ENCODE measurements around the gene SPAG9.
A peak's percentile ranks its signal among the peaks of the same experiment; 100 is the strongest.

SPAG9 gene

GRCh38 chr17:51035431-51035830, 85.2 kb downstream of the SPAG9 start:
- Histone ChIP-seq H3K27ac (ENCODE audit: low read depth, low read length) (peak overlapping the region; percentile 12; the same call in 1 of the 2 replicates), H3K36me3 (ENCODE audit: control insufficient read depth, low read length) (peaks cover 23% of the 10 kb centered on the region), H3F3A (ENCODE audit: control insufficient read depth, insufficient read depth) (peaks cover 10% of the 10 kb centered on the region), H3K4me3 (ENCODE audit: low read length) (peak overlapping the region; percentile 5; the same call in 1 of the 2 replicates), H3K79me2 (ENCODE audit: control insufficient read depth, low read length) (no peaks in the 10 kb centered on the region), H3K9me2 (replicated peaks; ENCODE audit: control insufficient read depth, low read length) (no peaks in the 10 kb centered on the region), H3K4me2 (ENCODE audit: low read length) (peak overlapping the region; percentile 20), H3K4me1 (ENCODE audit: control insufficient read depth, low read length) (peaks cover 29% of the 10 kb centered on the region), H3K9me3 (ENCODE audit: control insufficient read depth, insufficient read depth, low read length) (no peaks in the 10 kb centered on the region), H3K27me3 (ENCODE audit: control insufficient read depth, low read length) (no peaks in the 10 kb centered on the region), H4K20me1 (ENCODE audit: control insufficient read depth, insufficient read depth, low read depth, low read length) (no peaks in the 10 kb centered on the region)
- TF ChIP-seq EZH2phosphoT487 (IDR thresholded peaks at IDR 0.05; ENCODE audit: borderline replicate concordance, low read length) (no peak), CTCF (IDR thresholded peaks at IDR 0.05; ENCODE audit: low read depth, low read length, poor library complexity, severe bottlenecking) (no peak)

- H3K79me2 ChIP-seq (ENCODE audit: control insufficient read depth, low read length), result no peaks in the 10 kb centered on the region
- no peaks in the 10 kb centered on the region for H3K9me2 ChIP-seq (replicated peaks; ENCODE audit: control insufficient read depth, low read length)
- no peak overlapping the region for H3K27ac ChIP-seq (ENCODE audit: low read depth, low read length)
- no peaks in the 10 kb centered on the region for H3K9me3 ChIP-seq (ENCODE audit: control insufficient read depth, insufficient read depth, low read length)
- peaks cover 35% of the 10 kb centered on the region for H3K4me1 ChIP-seq (ENCODE audit: control insufficient read depth, low read length)
- TF ChIP-seq CTCF (IDR thresholded peaks at IDR 0.05; ENCODE audit: low read depth, low read length, poor library complexity, severe bottlenecking), result no peak
- peaks cover 20% of the 10 kb centered on the region for H3K36me3 ChIP-seq (ENCODE audit: control insufficient read depth, low read length)
- H3K4me2 ChIP-seq (ENCODE audit: low read length), result no peak overlapping the region
- peaks cover 10% of the 10 kb centered on the region for H3F3A ChIP-seq (ENCODE audit: control insufficient read depth, insufficient read depth)
- no peak overlapping the region for H3K4me3 ChIP-seq (ENCODE audit: low read length)
- no peaks in the 10 kb centered on the region for H4K20me1 ChIP-seq (ENCODE audit: control insufficient read depth, insufficient read depth, low read depth, low read length)
- H3K27me3 ChIP-seq (ENCODE audit: control insufficient read depth, low read length), result no peaks in the 10 kb centered on the region
Observed at GRCh38 chr17:51034800-51035199, 85.9 kb downstream of the SPAG9 start.

GRCh38 chr17:51032850-51033249, 87.8 kb downstream of the SPAG9 start:
- TF ChIP-seq EZH2phosphoT487 (IDR thresholded peaks at IDR 0.05; ENCODE audit: borderline replicate concordance, low read length) (no peak), CTCF (IDR thresholded peaks at IDR 0.05; ENCODE audit: low read depth, low read length, poor library complexity, severe bottlenecking) (no peak)
- no peaks in the 10 kb centered on the region for H3K9me2 ChIP-seq (replicated peaks; ENCODE audit: control insufficient read depth, low read length)
- no peaks in the 10 kb centered on the region for H3K9me3 ChIP-seq (ENCODE audit: control insufficient read depth, insufficient read depth, low read length)
- peaks cover 13% of the 10 kb centered on the region for H3K36me3 ChIP-seq (ENCODE audit: control insufficient read depth, low read length)
- H3K27ac ChIP-seq (ENCODE audit: low read depth, low read length), result no peak overlapping the region
- no peaks in the 10 kb centered on the region for H3K79me2 ChIP-seq (ENCODE audit: control insufficient read depth, low read length)
- H4K20me1 ChIP-seq (ENCODE audit: control insufficient read depth, insufficient read depth, low read depth, low read length), result no peaks in the 10 kb centered on the region
- peaks cover 50% of the 10 kb centered on the region for H3K4me1 ChIP-seq (ENCODE audit: control insufficient read depth, low read length)
- no peak overlapping the region for H3K4me2 ChIP-seq (ENCODE audit: low read length)
- H3K27me3 ChIP-seq (ENCODE audit: control insufficient read depth, low read length), result no peaks in the 10 kb centered on the region
- H3F3A ChIP-seq (ENCODE audit: control insufficient read depth, insufficient read depth), result peaks cover 14% of the 10 kb centered on the region; the same call in 1 of the 2 replicates
- H3K4me3 ChIP-seq (ENCODE audit: low read length), result no peak overlapping the region
